Trophoblast cell (in vitro differentiated cells and primary cell): ENCODE measurements around the gene SIRPG.
"Not testable (repeated sequence)": the region's sequence is repeated elsewhere in the genome, so short reads cannot be mapped to it uniquely, and the experiment has no call there.

Source experiments
- DNase-seq, 2 donors: peaks; one replicate each; pipeline ENCODE4 v3.0.0-alpha.2; 2016
- H2AFZ ChIP-seq: 2 replicates; pipeline ENCODE4 v1.6.1; 2013; ENCODE audit warnings: low read length, moderate library complexity, mild to moderate bottlenecking; ENCODE audit not compliant: insufficient read depth, poor library complexity
- H2AK5ac ChIP-seq: 2 replicates; pipeline ENCODE4 v1.6.1; 2013; ENCODE audit warnings: mild to moderate bottlenecking, low read length
- H2BK120ac ChIP-seq: 2 replicates; pipeline ENCODE4 v1.6.1; 2013; ENCODE audit warnings: low read length, mild to moderate bottlenecking, moderate library complexity; ENCODE audit not compliant: insufficient read depth, poor library complexity
- H2BK12ac ChIP-seq: 2 replicates; pipeline ENCODE4 v1.6.1; 2013; ENCODE audit warnings: mild to moderate bottlenecking, low read length, moderate library complexity
- H2BK5ac ChIP-seq: 2 replicates; pipeline ENCODE4 v1.6.1; 2013; ENCODE audit warnings: low read length, low read depth, moderate library complexity, mild to moderate bottlenecking; ENCODE audit not compliant: poor library complexity
- H3K14ac ChIP-seq: 2 replicates; pipeline ENCODE4 v1.6.1; 2013; ENCODE audit warnings: mild to moderate bottlenecking, low read length
- H3K18ac ChIP-seq: 2 replicates; pipeline ENCODE4 v1.6.1; 2013; ENCODE audit warnings: mild to moderate bottlenecking, low read length
- H3K23ac ChIP-seq: 2 replicates; pipeline ENCODE4 v1.6.1; 2013; ENCODE audit warnings: low read length
- H3K27ac ChIP-seq: 2 replicates; pipeline ENCODE4 v1.5.1; 2013; ENCODE audit warnings: low read depth, mild to moderate bottlenecking, inconsistent platforms, low read length, moderate library complexity
- H3K27me3 ChIP-seq: 2 replicates; pipeline ENCODE4 v1.6.1; 2013; ENCODE audit warnings: inconsistent platforms, mild to moderate bottlenecking, low read length, moderate library complexity; ENCODE audit not compliant: insufficient read depth
- H3K36me3 ChIP-seq, 2 experiments: 1 replicate in 1 of 2; 2 replicates in 1 of 2; pipeline ENCODE4 v1.6.1; 2013; ENCODE audit warnings: low read length in 2 of 2, mild to moderate bottlenecking in 2 of 2, moderate library complexity in 1 of 2; ENCODE audit not compliant: insufficient read depth in 2 of 2, control insufficient read depth in 1 of 2
- H3K4ac ChIP-seq: 2 replicates; pipeline ENCODE4 v1.6.1; 2013; ENCODE audit warnings: low read depth, mild to moderate bottlenecking, low read length, moderate library complexity
- H3K4me1 ChIP-seq, 2 experiments: 1 replicate in 1 of 2; 2 replicates in 1 of 2; pipeline ENCODE4 v1.6.1; 2013; ENCODE audit warnings: low read length in 2 of 2, mild to moderate bottlenecking in 2 of 2, moderate library complexity in 1 of 2; ENCODE audit not compliant: insufficient read depth in 2 of 2, control insufficient read depth in 1 of 2
- H3K4me2 ChIP-seq: 2 replicates; pipeline ENCODE4 v1.6.1; 2013; ENCODE audit warnings: inconsistent platforms, mild to moderate bottlenecking, low read length, moderate library complexity
- H3K4me3 ChIP-seq: 2 replicates; pipeline ENCODE4 v1.5.1; 2013; ENCODE audit warnings: mild to moderate bottlenecking, low read depth, low read length, inconsistent platforms
- H3K79me1 ChIP-seq: one replicate; pipeline ENCODE4 v1.6.1; 2013; ENCODE audit warnings: low read length
- H3K79me2 ChIP-seq: 2 replicates; pipeline ENCODE4 v1.6.1; 2013; ENCODE audit warnings: low read length, mild to moderate bottlenecking; ENCODE audit not compliant: control insufficient read depth, insufficient read depth, poor library complexity
- H3K9ac ChIP-seq: 2 replicates; pipeline ENCODE4 v1.6.1; 2013; ENCODE audit warnings: mild to moderate bottlenecking, low read length
- H3K9me3 ChIP-seq: 2 replicates; pipeline ENCODE4 v1.6.1; 2013; ENCODE audit warnings: low read depth, mild to moderate bottlenecking, control low read depth, inconsistent platforms, low read length; ENCODE audit not compliant: insufficient read depth
- H4K12ac ChIP-seq: 2 replicates; pipeline ENCODE4 v1.6.1; 2013; ENCODE audit warnings: low read depth, mild to moderate bottlenecking, low read length, moderate library complexity
- H4K8ac ChIP-seq: 2 replicates; pipeline ENCODE4 v1.6.1; 2013; ENCODE audit warnings: low read depth, mild to moderate bottlenecking, low read length, moderate library complexity
- H4K91ac ChIP-seq: one replicate; pipeline ENCODE4 v1.6.1; 2013; ENCODE audit warnings: low read depth, mild to moderate bottlenecking, low read length, moderate library complexity
- WGBS: extraction: QIAGEN DNeasy Blood & Tissue Kit; methylation state at CpG from one replicate; pipeline ENCODE4 v1.1.7; 2013; ENCODE audit warnings: missing lambda C conversion rate; ENCODE audit not compliant: insufficient read length, insufficient coverage; ENCODE audit errors: extremely low coverage; 5-methylcytosine and 5-hydroxymethylcytosine counted together

Gene SIRPG

DNA sequence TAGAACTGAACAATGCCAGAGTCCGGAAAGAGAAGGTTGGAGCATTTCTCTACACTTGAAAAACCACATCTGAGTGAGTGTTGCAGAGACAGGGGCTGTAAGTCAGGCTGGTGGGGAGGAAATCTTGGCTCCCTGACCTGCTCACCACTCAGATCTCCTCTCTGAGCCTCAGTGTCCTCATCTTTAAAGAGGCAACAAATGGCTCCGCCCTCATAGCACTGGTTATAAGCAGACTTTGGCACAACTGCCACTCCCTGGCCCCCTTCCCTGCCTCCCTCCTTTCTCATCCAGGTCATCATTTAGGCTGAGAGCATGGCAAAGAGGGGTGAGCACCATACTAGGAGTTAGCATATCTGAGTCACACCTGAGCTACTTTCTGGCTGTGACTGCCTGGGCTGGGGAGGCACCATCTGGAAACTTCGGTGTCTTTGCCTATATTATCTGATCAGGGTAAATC lies 10.6 kb downstream of the SIRPG start:
- H4K91ac ChIP-seq = no peak overlapping the region
- no peak overlapping the region for H2BK120ac ChIP-seq
- no peak overlapping the region for H3K4me3 ChIP-seq
- H2AFZ ChIP-seq = no peak overlapping the region
- H3K4me2 ChIP-seq = no peak overlapping the region
- H3K4ac ChIP-seq = no peak overlapping the region
- no peaks in the 10 kb centered on the region for H3K27me3 ChIP-seq
- H3K4me1 ChIP-seq = no peaks in the 10 kb centered on the region
- no peak overlapping the region for H2BK5ac ChIP-seq
- no peaks in the 10 kb centered on the region for H3K79me2 ChIP-seq
- H4K8ac ChIP-seq = no peak overlapping the region
- H3K23ac ChIP-seq = no peak overlapping the region
- no peaks in the 10 kb centered on the region for H3K79me1 ChIP-seq
- H3K18ac ChIP-seq = no peak overlapping the region
- H3K36me3 ChIP-seq = no peaks in the 10 kb centered on the region
- peaks cover 5% of the 10 kb centered on the region for H3K9me3 ChIP-seq
- no peak overlapping the region for H2BK12ac ChIP-seq
- no peak overlapping the region for H4K12ac ChIP-seq
- H3K9ac ChIP-seq = no peak overlapping the region
- DNase-seq = no peak
- WGBS = no CpG with 5 or more reads among the region's 3 CpGs
- no peak overlapping the region for H3K14ac ChIP-seq
- H2AK5ac ChIP-seq = no peak overlapping the region
- H3K27ac ChIP-seq = no peak overlapping the region

DNA sequence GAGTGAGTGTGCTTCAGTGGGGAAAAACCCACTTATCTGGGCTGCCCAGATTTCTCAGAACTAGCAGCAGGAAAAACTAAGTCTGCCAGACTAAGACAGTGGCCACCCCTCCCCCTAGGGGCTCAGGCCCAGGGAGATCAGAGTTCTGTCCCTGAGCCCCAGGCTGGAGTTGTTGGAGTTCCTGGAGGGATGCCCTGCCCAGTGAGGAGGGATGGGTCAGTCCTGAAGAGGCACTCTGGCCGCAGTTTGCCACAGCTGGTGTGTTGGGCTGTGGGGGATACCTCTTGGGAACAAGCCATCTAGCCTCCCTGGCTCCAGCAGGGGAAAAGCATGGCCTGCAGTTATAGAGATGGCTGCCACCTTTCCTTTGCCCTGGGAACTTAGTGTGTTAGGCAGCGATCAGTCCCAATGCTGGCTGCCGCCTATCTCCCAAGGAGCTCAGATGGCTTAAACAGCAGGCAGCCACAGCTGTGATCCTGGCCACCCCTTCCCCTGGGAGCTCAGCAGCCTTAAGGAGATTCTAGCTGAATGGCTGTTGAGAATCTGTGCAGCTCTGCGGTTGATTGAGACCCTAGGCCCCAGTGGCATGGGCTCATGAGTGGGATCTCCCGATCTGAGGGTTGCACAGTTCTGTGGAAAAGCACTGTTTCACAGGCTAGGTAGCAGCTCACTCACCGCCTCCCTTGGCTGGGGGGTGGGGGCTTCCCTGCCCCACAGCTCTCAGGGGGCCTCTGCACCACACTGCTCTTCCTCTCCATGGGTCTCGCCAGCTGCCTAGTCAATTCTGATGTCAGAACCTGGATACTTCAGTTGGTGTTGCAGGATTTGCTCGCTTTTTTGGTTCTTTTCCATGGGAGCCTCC lies 13.2 kb downstream of the SIRPG start:
- Histone ChIP-seq H3K36me3 (no peaks in the 10 kb centered on the region), H3K9ac (no peak overlapping the region), H3K23ac (no peak overlapping the region), H4K8ac (no peak overlapping the region), H3K4me2 (no peak overlapping the region), H3K14ac (no peak overlapping the region), H4K12ac (no peak overlapping the region), H2AFZ (no peak overlapping the region), H3K9me3 (peaks cover 5% of the 10 kb centered on the region), H3K4me1 (no peaks in the 10 kb centered on the region), H4K91ac (no peak overlapping the region), H3K79me2 (no peaks in the 10 kb centered on the region), H3K27ac (no peak overlapping the region), H2BK5ac (no peak overlapping the region), H3K79me1 (no peaks in the 10 kb centered on the region), H2BK120ac (no peak overlapping the region), H3K27me3 (no peaks in the 10 kb centered on the region), H2BK12ac (no peak overlapping the region), H3K4me3 (peak overlapping the region; percentile 6), H3K18ac (no peak overlapping the region), H2AK5ac (no peak overlapping the region), H3K4ac (no peak overlapping the region)
- WGBS = no CpG with 5 or more reads among the region's 8 CpGs
- no peak for DNase-seq

DNA sequence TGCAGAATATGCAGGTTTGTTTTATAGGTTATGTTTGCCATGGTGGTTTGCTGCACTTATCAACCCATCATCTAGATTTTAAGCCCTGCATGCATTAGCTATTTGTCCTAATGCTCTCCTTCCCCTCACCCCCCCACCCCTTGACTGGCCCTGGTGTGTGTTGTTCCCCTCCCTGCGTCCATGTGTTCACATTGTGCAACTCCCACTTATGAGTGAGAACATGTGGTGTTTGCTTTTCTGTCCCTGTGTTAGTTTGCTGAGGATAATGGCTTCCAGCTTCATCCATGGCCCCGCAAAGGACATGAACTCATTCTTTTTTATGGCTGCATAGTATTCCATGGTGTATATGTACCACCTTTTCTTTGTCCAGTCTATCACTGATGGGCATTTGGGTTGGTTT lies 18.9 kb downstream of the SIRPG start:
- WGBS = no CpG with 5 or more reads among the region's 2 CpGs
- H3K79me2 ChIP-seq, H2AFZ ChIP-seq, H3K4me3 ChIP-seq, DNase-seq, H3K4ac ChIP-seq, H2AK5ac ChIP-seq, H4K12ac ChIP-seq, H3K36me3 ChIP-seq, H4K91ac ChIP-seq, H3K9ac ChIP-seq, H3K23ac ChIP-seq, H2BK5ac ChIP-seq, H3K79me1 ChIP-seq, H3K14ac ChIP-seq, H2BK12ac ChIP-seq, H2BK120ac ChIP-seq, H3K18ac ChIP-seq, H3K27ac ChIP-seq, H4K8ac ChIP-seq, H3K9me3 ChIP-seq, H3K4me2 ChIP-seq, H3K27me3 ChIP-seq, H3K4me1 ChIP-seq: not testable (repeated sequence)

DNA sequence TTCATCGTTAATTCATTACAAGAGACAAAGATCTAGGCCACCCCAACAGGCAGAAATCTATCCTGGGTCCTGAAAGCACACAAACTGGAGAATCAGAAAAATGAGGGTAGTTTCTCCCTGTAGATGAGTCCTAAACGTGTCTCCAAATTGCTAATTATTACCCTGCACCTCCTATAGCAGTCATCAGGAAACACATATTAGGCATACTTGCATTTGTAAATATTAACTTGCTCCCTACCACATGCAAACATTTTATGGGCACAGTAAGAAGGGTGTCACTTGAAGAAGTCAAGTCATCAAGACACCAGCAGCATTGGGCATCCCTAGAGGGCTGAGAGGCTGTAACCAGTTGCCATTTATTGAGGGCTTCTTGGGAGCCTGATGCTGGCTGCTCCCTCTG lies 19.8 kb downstream of the SIRPG start:
- no peaks in the 10 kb centered on the region for H3K79me2 ChIP-seq
- no CpG with 5 or more reads among the region's 2 CpGs for WGBS
- no peak overlapping the region for H2BK120ac ChIP-seq
- H2AK5ac ChIP-seq = no peak overlapping the region
- H3K27ac ChIP-seq = no peak overlapping the region
- no peak for DNase-seq
- H2AFZ ChIP-seq = no peak overlapping the region
- no peak overlapping the region for H3K14ac ChIP-seq
- no peak overlapping the region for H3K23ac ChIP-seq
- H3K79me1 ChIP-seq = no peaks in the 10 kb centered on the region
- H3K4me2 ChIP-seq = no peak overlapping the region
- H3K4ac ChIP-seq = no peak overlapping the region
- no peak overlapping the region for H4K91ac ChIP-seq
- no peaks in the 10 kb centered on the region for H3K36me3 ChIP-seq
- no peak overlapping the region for H4K12ac ChIP-seq
- H3K9ac ChIP-seq = no peak overlapping the region
- no peak overlapping the region for H2BK5ac ChIP-seq
- no peak overlapping the region for H3K4me3 ChIP-seq
- no peak overlapping the region for H4K8ac ChIP-seq
- H3K18ac ChIP-seq = no peak overlapping the region
- H3K27me3 ChIP-seq = no peaks in the 10 kb centered on the region
- H3K9me3 ChIP-seq = no peaks in the 10 kb centered on the region
- H2BK12ac ChIP-seq = no peak overlapping the region
- no peaks in the 10 kb centered on the region for H3K4me1 ChIP-seq
